Neural progenitor cell (in vitro differentiated cells): ENCODE measurements around the gene NOSTRIN. TPM values are rescaled to one million over a fixed set of nuclear protein-coding genes. Genes with fewer than 3 reads are reported as not detected.

Source experiments
- DNase-seq: peaks from one replicate; pipeline ENCODE4 v3.0.0-alpha.2; 2016; ENCODE audit warnings: low spot score
- H2AFZ ChIP-seq: fragments of 200-600 bp; sonication (generic); replicated peaks from 2 replicates; pipeline ENCODE4 v1.6.1; 2016; ENCODE audit warnings: antibody characterized with exemption
- H3F3A ChIP-seq: fragments of 200-600 bp; sonication (generic); 2 replicates; pipeline ENCODE4 v1.6.1; 2016; ENCODE audit warnings: antibody characterized with exemption, low read depth
- H3K27ac ChIP-seq: fragments of 200-600 bp; sonication (generic); 2 replicates; pipeline ENCODE4 v1.5.1; 2016; ENCODE audit warnings: mild to moderate bottlenecking
- H3K27me3 ChIP-seq: fragments of 200-600 bp; sonication (generic); 2 replicates; pipeline ENCODE4 v1.6.1; 2016; ENCODE audit warnings: mild to moderate bottlenecking, moderate library complexity
- H3K36me3 ChIP-seq: fragments of 200-600 bp; sonication (generic); 2 replicates; pipeline ENCODE4 v1.5.1; 2016
- H3K4me1 ChIP-seq: fragments of 200-600 bp; sonication (generic); 2 replicates; pipeline ENCODE4 v1.6.1; 2016; ENCODE audit warnings: mixed run types
- H3K4me2 ChIP-seq: fragments of 200-600 bp; sonication (generic); 2 replicates; pipeline ENCODE4 v1.6.1; 2016
- H3K4me3 ChIP-seq: fragments of 200-600 bp; sonication (generic); 2 replicates; pipeline ENCODE4 v1.5.1; 2016
- H3K79me2 ChIP-seq: fragments of 200-600 bp; sonication (generic); 2 replicates; pipeline ENCODE4 v1.6.1; 2016; ENCODE audit warnings: low read depth
- H3K9ac ChIP-seq: fragments of 200-600 bp; sonication (generic); 2 replicates; pipeline ENCODE4 v1.6.1; 2016
- H3K9me3 ChIP-seq: fragments of 200-600 bp; sonication (generic); 2 replicates; pipeline ENCODE4 v1.5.1; 2016; ENCODE audit warnings: low read depth
- H4K20me1 ChIP-seq: fragments of 200-600 bp; sonication (generic); 2 replicates; pipeline ENCODE4 v1.6.1; 2016; ENCODE audit warnings: low read depth
- H3K27ac Mint-ChIP-seq: 3 replicates; pipeline ENCODE4 v1.8.0; 2021; ENCODE audit warnings: mixed read lengths
- H3K27me3 Mint-ChIP-seq: 2 replicates; pipeline ENCODE4 v1.8.0; 2022; ENCODE audit warnings: low read depth, mild to moderate bottlenecking, inconsistent platforms, moderate library complexity, mixed read lengths; ENCODE audit not compliant: insufficient read depth
- H3K36me3 Mint-ChIP-seq: 3 replicates; pipeline ENCODE4 v1.8.0; 2021; ENCODE audit warnings: mixed read lengths
- H3K4me1 Mint-ChIP-seq: 3 replicates; pipeline ENCODE4 v1.8.0; 2021; ENCODE audit warnings: mixed read lengths
- H3K4me3 Mint-ChIP-seq: 3 replicates; pipeline ENCODE4 v1.8.0; 2021; ENCODE audit warnings: mild to moderate bottlenecking, moderate library complexity, mixed read lengths
- H3K9me3 Mint-ChIP-seq: 3 replicates; pipeline ENCODE4 v1.8.0; 2020; ENCODE audit warnings: mixed read lengths
- EZH2 ChIP-seq: fragments of 200-600 bp; sonication (generic); IDR thresholded peaks from 2 replicates; pipeline ENCODE4 v1.6.1; 2017; ENCODE audit warnings: antibody characterized with exemption, mild to moderate bottlenecking, moderate library complexity
- EZH2phosphoT487 ChIP-seq: fragments of 200-600 bp; sonication (generic); IDR thresholded peaks from 2 replicates; pipeline ENCODE4 v1.6.1; 2017; ENCODE audit warnings: antibody characterized with exemption
- total RNA-seq: library from RNA; depleted of rRNA; stranded (reverse); fragments of >200 nt; gene quantifications from 2 replicates; pipeline ENCODE4 v1.2.3, GENCODE V29; 2015; ENCODE audit warnings: low replicate concordance
- TF ChIP-seq, protein P1 (sequence below): fragments of 200-600 bp; sonication (generic); IDR thresholded peaks from 2 replicates; pipeline ENCODE4 v1.5.1; 2017; ENCODE audit warnings: antibody characterized with exemption, mild to moderate bottlenecking

NOSTRIN gene
- total RNA-seq, 1 donor from 2014 or later: not detected

DNA sequence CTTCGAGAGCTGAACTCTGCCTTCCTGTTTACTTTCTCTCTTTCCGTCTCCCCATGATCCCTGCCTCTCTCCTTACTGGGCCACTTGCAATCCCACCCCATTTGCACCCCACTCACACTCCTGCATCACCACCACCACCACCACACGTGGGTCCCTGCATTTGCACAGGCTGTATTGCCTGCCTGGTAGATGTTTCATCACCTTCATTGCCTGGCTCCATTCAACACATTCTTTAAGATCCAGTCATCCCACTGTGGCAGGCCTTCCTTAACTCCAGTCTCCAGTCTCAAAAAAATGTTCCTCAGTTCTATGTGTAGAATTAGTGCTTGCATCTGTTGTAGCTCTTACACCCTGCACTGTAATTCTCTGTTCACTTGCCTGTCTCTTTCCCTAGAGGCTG, 13.9 kb downstream of the NOSTRIN start:
- H3K9me3 Mint-ChIP-seq: peaks cover 2% of the 10 kb centered on the region

DNA sequence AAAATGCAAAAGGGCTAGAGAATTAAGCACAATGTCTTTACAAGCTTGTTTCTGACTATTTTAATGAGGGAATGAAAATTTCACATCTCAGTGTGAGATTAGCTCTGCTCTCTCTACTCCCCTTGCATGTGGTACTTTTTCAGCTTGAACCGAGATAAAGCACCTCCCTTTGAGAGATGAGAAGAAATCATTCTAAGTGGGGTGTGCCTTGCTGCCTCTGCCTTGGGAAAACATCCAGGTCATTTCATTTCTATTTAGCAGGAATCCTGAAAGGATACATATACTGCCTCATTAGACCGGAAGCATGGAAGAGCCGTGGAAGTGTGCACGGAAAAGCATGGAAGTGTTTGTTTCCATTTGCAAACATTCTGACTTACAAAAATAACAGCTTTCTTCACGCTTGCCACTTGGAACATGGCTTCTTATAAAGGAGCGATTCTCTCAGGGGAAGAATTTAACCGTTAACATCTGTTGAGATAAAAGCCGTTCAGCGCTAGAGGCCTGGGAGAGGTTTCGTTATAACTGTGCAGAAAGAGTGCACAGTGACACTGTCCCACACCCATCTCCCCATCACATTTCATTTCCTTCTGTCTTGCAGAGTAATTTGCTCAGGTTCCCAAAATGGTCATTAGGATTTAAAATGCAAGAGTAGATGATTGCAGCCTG, 16.7 kb downstream of the NOSTRIN start:
- peak overlapping the region; percentile 23 for H2AFZ ChIP-seq
- peaks cover 7% of the 10 kb centered on the region for H3F3A ChIP-seq
- no peak overlapping the region for H3K9ac ChIP-seq
- no peaks in the 10 kb centered on the region for H3K79me2 ChIP-seq
- no peak overlapping the region for H3K27ac ChIP-seq
- no peaks in the 10 kb centered on the region for H4K20me1 ChIP-seq
- TF ChIP-seq EZH2phosphoT487 (no peak), EZH2 (no peak)
- TF ChIP-seq, protein P1, sequence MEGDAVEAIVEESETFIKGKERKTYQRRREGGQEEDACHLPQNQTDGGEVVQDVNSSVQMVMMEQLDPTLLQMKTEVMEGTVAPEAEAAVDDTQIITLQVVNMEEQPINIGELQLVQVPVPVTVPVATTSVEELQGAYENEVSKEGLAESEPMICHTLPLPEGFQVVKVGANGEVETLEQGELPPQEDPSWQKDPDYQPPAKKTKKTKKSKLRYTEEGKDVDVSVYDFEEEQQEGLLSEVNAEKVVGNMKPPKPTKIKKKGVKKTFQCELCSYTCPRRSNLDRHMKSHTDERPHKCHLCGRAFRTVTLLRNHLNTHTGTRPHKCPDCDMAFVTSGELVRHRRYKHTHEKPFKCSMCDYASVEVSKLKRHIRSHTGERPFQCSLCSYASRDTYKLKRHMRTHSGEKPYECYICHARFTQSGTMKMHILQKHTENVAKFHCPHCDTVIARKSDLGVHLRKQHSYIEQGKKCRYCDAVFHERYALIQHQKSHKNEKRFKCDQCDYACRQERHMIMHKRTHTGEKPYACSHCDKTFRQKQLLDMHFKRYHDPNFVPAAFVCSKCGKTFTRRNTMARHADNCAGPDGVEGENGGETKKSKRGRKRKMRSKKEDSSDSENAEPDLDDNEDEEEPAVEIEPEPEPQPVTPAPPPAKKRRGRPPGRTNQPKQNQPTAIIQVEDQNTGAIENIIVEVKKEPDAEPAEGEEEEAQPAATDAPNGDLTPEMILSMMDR: no peak
- Mint-ChIP-seq H3K4me3 (no peak overlapping the region), H3K4me1 (peaks cover 45% of the 10 kb centered on the region), H3K36me3 (no peaks in the 10 kb centered on the region), H3K9me3 (peaks cover 2% of the 10 kb centered on the region), H3K27me3 (peaks cover 4% of the 10 kb centered on the region), H3K27ac (peak overlapping the region; percentile 30)
- peaks cover 13% of the 10 kb centered on the region for H3K4me1 ChIP-seq
- no peak for DNase-seq
- no peaks in the 10 kb centered on the region for H3K9me3 ChIP-seq
- no peaks in the 10 kb centered on the region for H3K27me3 ChIP-seq
- H3K4me3 ChIP-seq: no peak overlapping the region
- H3K4me2 ChIP-seq: no peak overlapping the region
- H3K36me3 ChIP-seq: no peaks in the 10 kb centered on the region

More for the DNA sequence above, 13.9 kb downstream of the NOSTRIN start:
- Mint-ChIP-seq H3K27ac (peak overlapping the region; percentile 18), H3K27me3 (peaks cover 4% of the 10 kb centered on the region), H3K36me3 (no peaks in the 10 kb centered on the region), H3K4me1 (peaks cover 73% of the 10 kb centered on the region), H3K4me3 (no peak overlapping the region)
- TF ChIP-seq EZH2phosphoT487 (no peak), EZH2 (no peak)
- TF ChIP-seq, protein P1: no peak
- Histone ChIP-seq H3K9me3 (no peaks in the 10 kb centered on the region), H3K27me3 (no peaks in the 10 kb centered on the region), H3K4me2 (no peak overlapping the region), H3K4me3 (no peak overlapping the region), H3K79me2 (no peaks in the 10 kb centered on the region), H3K27ac (no peak overlapping the region), H3F3A (peaks cover 7% of the 10 kb centered on the region), H3K4me1 (peaks cover 13% of the 10 kb centered on the region), H3K36me3 (no peaks in the 10 kb centered on the region), H3K9ac (no peak overlapping the region), H4K20me1 (no peaks in the 10 kb centered on the region), H2AFZ (no peak overlapping the region)
- no peak for DNase-seq

DNA sequence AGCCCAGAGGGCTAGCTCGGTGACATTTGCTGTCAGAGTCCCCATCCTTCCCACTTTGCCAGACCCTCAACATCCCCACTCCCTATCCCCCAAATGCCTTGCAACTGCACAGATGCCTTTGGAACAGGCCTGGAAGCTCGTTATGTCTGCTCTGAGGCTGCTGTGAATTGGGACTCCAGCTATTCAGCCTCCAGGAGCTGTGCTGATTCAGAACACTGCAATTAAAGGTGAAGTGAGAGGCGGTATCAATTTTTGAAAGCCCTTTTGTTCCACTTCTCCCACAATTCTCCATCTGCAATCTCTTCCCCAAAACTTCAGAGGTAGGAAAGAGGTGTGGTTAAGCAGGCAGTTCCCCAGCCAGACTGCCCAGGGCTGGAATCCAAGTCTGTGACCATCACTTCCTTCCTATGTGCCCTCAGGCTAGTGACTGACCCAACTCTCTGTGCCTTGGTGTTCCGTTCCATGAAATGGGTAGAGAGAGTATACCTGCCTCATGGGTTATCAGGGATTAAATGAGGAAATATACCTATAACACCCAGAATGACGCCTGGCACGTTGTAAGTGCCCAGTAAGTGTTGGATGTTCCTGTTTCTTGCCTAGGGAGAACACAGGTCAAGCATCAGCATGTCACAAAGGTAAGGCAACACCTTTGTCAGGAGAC, 17.5 kb downstream of the NOSTRIN start:
- H3K4me2 ChIP-seq: no peak overlapping the region
- Mint-ChIP-seq H3K4me3 (peak overlapping the region; percentile 24), H3K36me3 (no peaks in the 10 kb centered on the region)

More for the DNA sequence above, 17.5 kb downstream of the NOSTRIN start:
- Histone ChIP-seq H4K20me1 (no peaks in the 10 kb centered on the region), H3K4me1 (peaks cover 13% of the 10 kb centered on the region), H3F3A (peaks cover 7% of the 10 kb centered on the region), H3K27me3 (no peaks in the 10 kb centered on the region), H3K4me3 (no peak overlapping the region), H2AFZ (peak overlapping the region; percentile 23), H3K9ac (no peak overlapping the region), H3K79me2 (no peaks in the 10 kb centered on the region), H3K27ac (no peak overlapping the region), H3K36me3 (no peaks in the 10 kb centered on the region), H3K9me3 (no peaks in the 10 kb centered on the region)
- H3K27me3 Mint-ChIP-seq: peaks cover 4% of the 10 kb centered on the region
- peak; percentile 15 for DNase-seq
- H3K4me1 Mint-ChIP-seq: peaks cover 40% of the 10 kb centered on the region
- TF ChIP-seq, protein P1: no peak
- no peak for TF ChIP-seq EZH2phosphoT487
- TF ChIP-seq EZH2: no peak
- H3K9me3 Mint-ChIP-seq: peaks cover 2% of the 10 kb centered on the region
- no peak overlapping the region for H3K27ac Mint-ChIP-seq
